Lower leg skin (tissue), 4 donors: ENCODE measurements around the gene BPIFB2. TPM values are rescaled to one million over a fixed set of nuclear protein-coding genes. Genes with fewer than 3 reads are reported as not detected.

Source experiments
- DNase-seq, 2 donors: peaks; one replicate each; pipeline ENCODE4 v3.0.0-alpha.2; 2019; ENCODE audit warnings: low spot score in 2 of 2
- H3K4me3 ChIP-seq: fragments of 200-600 bp; sonication (generic); 2 replicates; pipeline ENCODE4 v1.5.1; 2017; ENCODE audit warnings: mild to moderate bottlenecking, low read depth; ENCODE audit not compliant: poor library complexity, severe bottlenecking
- CTCF ChIP-seq, 3 donors: fragments of 450-650 bp; IDR thresholded peaks; one replicate each; pipeline ENCODE4 v1.5.1; 2016; ENCODE audit warnings: antibody characterized with exemption in 3 of 3, mild to moderate bottlenecking in 3 of 3, moderate library complexity in 2 of 3
- POLR2A ChIP-seq, 2 donors: fragments of 450-650 bp; IDR thresholded peaks; one replicate each; pipeline ENCODE4 v1.6.1; 2016 to 2017; ENCODE audit warnings: antibody characterized with exemption in 2 of 2, mild to moderate bottlenecking in 1 of 2, moderate library complexity in 1 of 2
- whole genome bisulfite sequencing, 2 donors: methylation state at CpG; one replicate each; pipeline ENCODE4 v1.1.5; 2018; 5-methylcytosine and 5-hydroxymethylcytosine counted together
- intact Hi-C: fragments of 100-400 bp; cut with DNase I; formaldehyde crosslinking; loops from one replicate; pipeline ENCODE4 v1.15.0; 2023; ENCODE audit warnings: low total_unique reads
- total RNA-seq, 4 donors: library from RNA; depleted of rRNA; stranded (reverse); fragments of >200 nt; gene quantifications; one replicate each; pipeline ENCODE4 v1.1.0, GENCODE V29; 2016

The BPIFB2 gene
- total RNA-seq, 4 donors from 2014 or later: not detected

GRCh38 chr20:33030569-33030968 lies 23.1 kb downstream of the BPIFB2 start:
- no peak for TF ChIP-seq POLR2A (IDR thresholded peaks at IDR 0.05)
- no peak for TF ChIP-seq CTCF (IDR thresholded peaks at IDR 0.05)
- no peak for DNase-seq
- no peak overlapping the region for H3K4me3 ChIP-seq
- 81 to 83% methylated on average over 6 of the region's 6 CpGs for WGBS, 2 donors
- intact Hi-C loops: no loop called here

DNA sequence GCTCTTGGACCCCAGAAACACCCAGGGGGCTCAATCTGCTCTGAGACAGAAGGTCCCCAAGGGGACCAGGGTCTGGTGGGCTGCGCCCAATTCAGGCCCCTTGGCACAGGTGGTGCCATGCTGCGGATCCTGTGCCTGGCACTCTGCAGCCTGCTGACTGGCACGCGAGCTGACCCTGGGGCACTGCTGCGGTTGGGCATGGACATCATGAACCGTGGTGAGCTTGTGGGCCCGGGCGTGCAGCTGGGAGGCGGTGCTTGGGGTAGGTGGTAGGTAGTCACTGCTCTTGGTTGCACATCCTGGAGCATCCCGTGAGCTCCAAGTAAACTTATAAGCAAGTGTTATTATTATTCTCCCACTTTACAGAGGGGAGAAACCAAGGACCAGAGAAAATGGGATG lies 24.0 kb downstream of the BPIFB2 start, which contains the start of gene BPIFB6:
Gene BPIFB6, plus strand, starts transcription at position 118 of the 400 bp plus-strand sequence. Its CDS starts 0 bp downstream, at position 118.
- TF ChIP-seq CTCF (IDR thresholded peaks at IDR 0.05) (no peak), POLR2A (IDR thresholded peaks at IDR 0.05) (no peak)
- WGBS, 2 donors: 85 to 86% methylated on average over 10 of the region's 10 CpGs
- intact Hi-C loops: no loop called here

GRCh38 chr20:33032555-33032954 lies 25.1 kb downstream of the BPIFB2 start:
- DNase-seq: no peak
- no peak for TF ChIP-seq POLR2A (IDR thresholded peaks at IDR 0.05)
- TF ChIP-seq CTCF (IDR thresholded peaks at IDR 0.05): no peak
- intact Hi-C loops: no loop called here
- no peak overlapping the region for H3K4me3 ChIP-seq
- WGBS, 2 donors: 77 to 79% methylated on average over 6 of the region's 6 CpGs

More for the DNA sequence above, 24.0 kb downstream of the BPIFB2 start, which contains the start of gene BPIFB6:
- DNase-seq: no peak
- H3K4me3 ChIP-seq: no peak within 1 kb of the TSS

DNA sequence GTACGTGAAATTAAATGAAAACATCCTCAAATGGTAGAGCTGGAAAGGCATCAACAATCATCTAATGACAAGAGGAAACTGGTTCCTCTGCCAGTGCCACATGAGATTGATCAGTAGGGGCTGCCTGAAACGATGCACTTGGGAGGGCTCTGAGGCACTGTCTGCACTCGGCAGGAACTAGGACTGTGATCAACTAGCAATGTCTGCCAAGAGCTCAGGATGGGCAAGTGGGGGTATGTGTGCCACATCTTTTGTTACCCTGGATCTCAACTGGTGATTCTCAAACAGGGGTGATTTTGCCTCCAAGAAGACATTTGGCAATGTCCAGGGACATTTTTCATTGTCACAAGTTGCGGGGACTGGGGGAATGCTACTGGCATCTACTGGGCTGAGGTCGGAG lies 25.9 kb downstream of the BPIFB2 start:
- WGBS, 2 donors: 51 to 74% methylated on average over 5 of the region's 5 CpGs
- no peak for DNase-seq
- no peak overlapping the region for H3K4me3 ChIP-seq
- intact Hi-C loops: no loop called here
- TF ChIP-seq POLR2A (IDR thresholded peaks at IDR 0.05) (no peak), CTCF (IDR thresholded peaks at IDR 0.05) (no peak)

DNA sequence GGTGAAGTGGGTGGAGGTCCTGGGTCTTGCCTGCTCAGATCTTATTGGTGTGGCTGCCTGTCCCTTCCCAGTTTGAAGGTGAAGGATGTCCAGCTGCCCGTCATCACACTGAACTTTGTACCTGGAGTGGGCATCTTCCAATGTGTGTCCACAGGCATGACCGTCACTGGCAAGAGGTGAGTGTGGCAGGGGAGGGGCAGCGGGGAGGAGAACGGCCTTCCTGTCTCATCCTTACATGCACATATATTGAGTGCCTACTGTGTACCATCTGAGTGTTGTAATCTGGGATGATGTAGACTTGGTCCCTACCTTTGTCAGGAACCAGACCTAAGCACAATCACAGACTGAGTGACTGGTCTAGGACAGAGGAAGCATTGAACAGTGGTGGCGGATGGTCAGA lies 26.6 kb downstream of the BPIFB2 start:
- WGBS, 2 donors: 75 to 93% methylated on average over 5 of the region's 5 CpGs
- no peak overlapping the region for H3K4me3 ChIP-seq
- intact Hi-C loops: no loop called here
- TF ChIP-seq CTCF (IDR thresholded peaks at IDR 0.05) (no peak), POLR2A (IDR thresholded peaks at IDR 0.05) (no peak)
- DNase-seq: no peak

GRCh38 chr20:33034901-33035492 lies 27.5 kb downstream of the BPIFB2 start:
- H3K4me3 ChIP-seq: no peak overlapping the region
- no peak for TF ChIP-seq CTCF (IDR thresholded peaks at IDR 0.05)
- TF ChIP-seq POLR2A (IDR thresholded peaks at IDR 0.05): no peak
- intact Hi-C loops: no loop called here
- 83 to 89% methylated on average over 6 of the region's 6 CpGs for WGBS, 2 donors
- no peak for DNase-seq
